ENCODE results near the gene KLHL22. TPM values are rescaled to one million over a fixed set of nuclear protein-coding genes. Genes with fewer than 3 reads are reported as not detected.

KLHL22 gene
- total RNA-seq, 4 donors from 2014 or later = 38.0 to 76.9 (median 61.0) TPM

- H3K27me3 ChIP-seq = no peaks in the 10 kb centered on the region
- 79 to 91% methylated on average over 1 of the region's 1 CpG for WGBS, 2 donors
- TF ChIP-seq CTCF (IDR thresholded peaks at IDR 0.05) (no peak), POLR2A (IDR thresholded peaks at IDR 0.05) (no peak)
- no peaks in the 10 kb centered on the region for H3K4me1 ChIP-seq
- H3K36me3 ChIP-seq = peaks cover 0 to 12% of the 10 kb centered on the region in 2 donors
- no peak overlapping the region for H3K4me3 ChIP-seq (replicated peaks in 1 of 3)
- H3K9me3 ChIP-seq = no peaks in the 10 kb centered on the region
- no peak for DNase-seq
- intact Hi-C loops (cut with DNase I) = no loop called here
- no peak overlapping the region for H3K27ac ChIP-seq
Observed at GRCh38 chr22:20450551-20450906, 45.1 kb downstream of the KLHL22 start.

- no peaks in the 10 kb centered on the region for H3K9me3 ChIP-seq
- TF ChIP-seq POLR2A (IDR thresholded peaks at IDR 0.05) (no peak), CTCF (IDR thresholded peaks at IDR 0.05) (no peak)
- H3K36me3 ChIP-seq = peaks cover 0 to 13% of the 10 kb centered on the region in 2 donors
- intact Hi-C loops (cut with DNase I) = no loop called here
- H3K27me3 ChIP-seq = no peaks in the 10 kb centered on the region
- WGBS, 2 donors = 95 to 96% methylated on average over 19 of the region's 19 CpGs
- H3K4me1 ChIP-seq = no peaks in the 10 kb centered on the region
- DNase-seq = no peak
- H3K27ac ChIP-seq = no peak overlapping the region
- H3K4me3 ChIP-seq (replicated peaks in 1 of 3) = no peak overlapping the region
Observed at GRCh38 chr22:20449819-20450550, 45.6 kb downstream of the KLHL22 start.

GRCh38 chr22:20448630-20449029, 47.0 kb downstream of the KLHL22 start:
- no peak overlapping the region for H3K27ac ChIP-seq
- H3K9me3 ChIP-seq = no peaks in the 10 kb centered on the region
- 94 to 97% methylated on average over 5 of the region's 5 CpGs for WGBS, 2 donors
- no peak for TF ChIP-seq CTCF (IDR thresholded peaks at IDR 0.05)
- TF ChIP-seq POLR2A (IDR thresholded peaks at IDR 0.05) = no peak
- DNase-seq = no peak
- H3K4me1 ChIP-seq = no peaks in the 10 kb centered on the region
- intact Hi-C loops (cut with DNase I) = no loop called here
- peaks cover 0 to 16% of the 10 kb centered on the region in 2 donors for H3K36me3 ChIP-seq
- no peaks in the 10 kb centered on the region for H3K27me3 ChIP-seq
- H3K4me3 ChIP-seq (replicated peaks in 1 of 3) = no peak overlapping the region

- no peak for DNase-seq
- H3K4me1 ChIP-seq = no peaks in the 10 kb centered on the region
- 95% methylated on average over 21 of the region's 21 CpGs for WGBS, 2 donors
- intact Hi-C loops (cut with DNase I) = no loop called here
- H3K27ac ChIP-seq = no peak overlapping the region
- TF ChIP-seq POLR2A (IDR thresholded peaks at IDR 0.05) (no peak), CTCF (IDR thresholded peaks at IDR 0.05) (no peak)
- H3K9me3 ChIP-seq = no peaks in the 10 kb centered on the region
- H3K4me3 ChIP-seq (replicated peaks in 1 of 3) = no peak overlapping the region
- no peaks in the 10 kb centered on the region for H3K27me3 ChIP-seq
- peaks cover 0 to 22% of the 10 kb centered on the region in 2 donors for H3K36me3 ChIP-seq
Observed at GRCh38 chr22:20446383-20446970, 49.1 kb downstream of the KLHL22 start.

GRCh38 chr22:20444325-20444724, 51.3 kb downstream of the KLHL22 start:
- H3K9me3 ChIP-seq = no peaks in the 10 kb centered on the region
- peaks cover 0 to 20% of the 10 kb centered on the region in 2 donors for H3K36me3 ChIP-seq
- DNase-seq = no peak
- no peak overlapping the region for H3K27ac ChIP-seq
- no peaks in the 10 kb centered on the region for H3K27me3 ChIP-seq
- TF ChIP-seq CTCF (IDR thresholded peaks at IDR 0.05) (no peak), POLR2A (IDR thresholded peaks at IDR 0.05) (no peak)
- 96 to 99% methylated on average over 4 of the region's 4 CpGs for WGBS, 2 donors
- no peak overlapping the region for H3K4me3 ChIP-seq (replicated peaks in 1 of 3)
- H3K4me1 ChIP-seq = peaks cover 0 to 5% of the 10 kb centered on the region in 2 donors
- intact Hi-C loops (cut with DNase I) = no loop called here
